Esophagus muscularis mucosa (tissue), 4 donors: Measurements from ENCODE around the gene CSN1S1. TPM values are rescaled to one million over a fixed set of nuclear protein-coding genes. Genes with fewer than 3 reads are reported as not detected.

Source experiments
- DNase-seq: peaks from one replicate; pipeline ENCODE4 v3.0.0-alpha.2; 2017; ENCODE audit errors: extremely low spot score
- H3K27ac ChIP-seq, 4 donors: fragments of 200-600 bp; sonication (generic); replicated peaks in 1 of 4; 1 replicate in 3 of 4; 2 replicates in 1 of 4; pipeline ENCODE4 v1.5.1; 2016 to 2019; ENCODE audit warnings: mild to moderate bottlenecking in 1 of 4
- H3K27me3 ChIP-seq, 4 donors: fragments of 200-600 bp; sonication (generic); one replicate each; pipeline versions ENCODE4 v1.5.1 to v1.6.0; 2016 to 2019
- H3K36me3 ChIP-seq, 4 donors: fragments of 200-600 bp; sonication (generic); one replicate each; pipeline ENCODE4 v1.5.1; 2016 to 2019
- H3K4me1 ChIP-seq, 4 donors: fragments of 200-600 bp; sonication (generic); one replicate each; pipeline ENCODE4 v1.5.1; 2016 to 2019
- H3K4me3 ChIP-seq, 4 donors: fragments of 200-600 bp; sonication (generic); 1 replicate in 2 of 4; 2 replicates in 2 of 4; pipeline ENCODE4 v1.5.1; 2016 to 2019; ENCODE audit warnings: mild to moderate bottlenecking in 4 of 4, moderate library complexity in 1 of 4
- H3K9me3 ChIP-seq, 4 donors: fragments of 200-600 bp; sonication (generic); 1 replicate in 3 of 4; 2 replicates in 1 of 4; pipeline ENCODE4 v1.5.1; 2016 to 2019
- CTCF ChIP-seq, 3 experiments: fragments of 200-600 bp in 2 of 3; fragments of 450-650 bp in 1 of 3; sonication (generic) in 2 of 3; IDR thresholded peaks; one replicate each; pipeline ENCODE4 v1.5.1; 2017 to 2019; ENCODE audit warnings: antibody characterized with exemption in 3 of 3, mild to moderate bottlenecking in 2 of 3, moderate library complexity in 1 of 3
- EP300 ChIP-seq: sonication (generic); formaldehyde crosslinking; IDR thresholded peaks from one replicate; pipeline ENCODE4 v1.6.1; 2017; ENCODE audit warnings: antibody characterized with exemption
- POLR2A ChIP-seq: fragments of 450-650 bp; IDR thresholded peaks from one replicate; pipeline ENCODE4 v1.6.1; 2017; ENCODE audit warnings: antibody characterized with exemption, moderate library complexity, mild to moderate bottlenecking, low read depth
- POLR2AphosphoS5 ChIP-seq, 2 donors: sonication (generic); formaldehyde crosslinking; IDR thresholded peaks; one replicate each; pipeline ENCODE4 v1.6.1; 2017; ENCODE audit warnings: antibody characterized with exemption in 2 of 2
- WGBS: methylation state at CpG from one replicate; pipeline ENCODE4 v1.1.5; 2018; 5-methylcytosine and 5-hydroxymethylcytosine counted together
- intact Hi-C: fragments of 100-400 bp; cut with DNase I; formaldehyde crosslinking; loops from one replicate; pipeline ENCODE4 v1.15.1; 2023
- total RNA-seq, 4 donors: library from RNA; depleted of rRNA; stranded (reverse); fragments of >200 nt; gene quantifications; one replicate each; pipeline versions ENCODE4 v1.1.0 to v1.2.1, GENCODE V29; 2016

CSN1S1 gene
- total RNA-seq, 4 donors from 2014 or later: not detected

- H3K4me3 ChIP-seq: no peak overlapping the region
- no peaks in the 10 kb centered on the region for H3K36me3 ChIP-seq
- DNase-seq: no peak
- H3K27me3 ChIP-seq: no peaks in the 10 kb centered on the region
- no peaks in the 10 kb centered on the region for H3K9me3 ChIP-seq
- no peaks in the 10 kb centered on the region for H3K4me1 ChIP-seq
- TF ChIP-seq POLR2AphosphoS5 (IDR thresholded peaks at IDR 0.05): no peak
- no peak for TF ChIP-seq EP300
- TF ChIP-seq POLR2A: no peak
- no peak for TF ChIP-seq CTCF (IDR thresholded peaks at IDR 0.05)
- intact Hi-C loops: no loop called here
- no peak overlapping the region for H3K27ac ChIP-seq
Observed at GRCh38 chr4:69977582-69977981, 46.7 kb downstream of the CSN1S1 start.

- Histone ChIP-seq H3K27me3 (no peaks in the 10 kb centered on the region), H3K9me3 (no peaks in the 10 kb centered on the region), H3K4me1 (peaks cover 0 to 11% (median 8%) of the 10 kb centered on the region in 4 donors), H3K36me3 (no peaks in the 10 kb centered on the region), H3K27ac (no peak overlapping the region), H3K4me3 (no peak overlapping the region)
- 23% methylated on average over 2 of the region's 2 CpGs for WGBS
- DNase-seq: no peak
- intact Hi-C loops: no loop called here
- TF ChIP-seq POLR2A (no peak), POLR2AphosphoS5 (IDR thresholded peaks at IDR 0.05) (no peak), CTCF (IDR thresholded peaks at IDR 0.05) (no peak), EP300 (no peak)
Observed at GRCh38 chr4:69984030-69984443, 53.2 kb downstream of the CSN1S1 start.

GRCh38 chr4:69986663-69987062 is 55.8 kb downstream of the CSN1S1 start:
- H3K4me1 ChIP-seq: peaks cover 0 to 11% (median 8%) of the 10 kb centered on the region in 4 donors
- no peaks in the 10 kb centered on the region for H3K36me3 ChIP-seq
- TF ChIP-seq CTCF (IDR thresholded peaks at IDR 0.05) (no peak), POLR2A (no peak), POLR2AphosphoS5 (IDR thresholded peaks at IDR 0.05) (no peak), EP300 (no peak)
- H3K9me3 ChIP-seq: no peaks in the 10 kb centered on the region
- H3K27me3 ChIP-seq: no peaks in the 10 kb centered on the region
- intact Hi-C loops: no loop called here
- DNase-seq: no peak
- no peak overlapping the region for H3K27ac ChIP-seq
- WGBS: 78% methylated on average over 1 of the region's 1 CpG
- no peak overlapping the region for H3K4me3 ChIP-seq

GRCh38 chr4:69991016-69991415 is 60.1 kb downstream of the CSN1S1 start:
- no peak for DNase-seq
- Histone ChIP-seq H3K4me1 (no peaks in the 10 kb centered on the region), H3K4me3 (no peak overlapping the region), H3K27ac (no peak overlapping the region), H3K9me3 (no peaks in the 10 kb centered on the region), H3K27me3 (no peaks in the 10 kb centered on the region), H3K36me3 (no peaks in the 10 kb centered on the region)
- intact Hi-C loops: no loop called here
- TF ChIP-seq EP300 (no peak), POLR2AphosphoS5 (IDR thresholded peaks at IDR 0.05) (no peak), POLR2A (no peak), CTCF (IDR thresholded peaks at IDR 0.05) (no peak)
- 82% methylated on average over 4 of the region's 4 CpGs for WGBS

- H3K36me3 ChIP-seq: no peaks in the 10 kb centered on the region
- H3K27me3 ChIP-seq: no peaks in the 10 kb centered on the region
- no peak overlapping the region for H3K27ac ChIP-seq
- DNase-seq: no peak
- no peaks in the 10 kb centered on the region for H3K9me3 ChIP-seq
- no peak for TF ChIP-seq EP300
- TF ChIP-seq POLR2AphosphoS5 (IDR thresholded peaks at IDR 0.05): no peak
- TF ChIP-seq CTCF (IDR thresholded peaks at IDR 0.05): no peak
- no peak for TF ChIP-seq POLR2A
- WGBS: 84% methylated on average over 5 of the region's 5 CpGs
- no peak overlapping the region for H3K4me3 ChIP-seq
- intact Hi-C loops: no loop called here
- H3K4me1 ChIP-seq: no peaks in the 10 kb centered on the region
Observed at GRCh38 chr4:69994782-69995181, 63.9 kb downstream of the CSN1S1 start.
